T47D (cell line): Measurements from ENCODE around the gene SEMA4D.
"Not testable (repeated sequence)": the region's sequence is repeated elsewhere in the genome, so short reads cannot be mapped to it uniquely, and the experiment has no call there.

ENCODE experiments used
- DNase-seq, 2 experiments: peaks; one replicate each; pipeline versions ENCODE4 v3.0.0 to v3.0.0-alpha.2; 2011 to 2012; ENCODE audit warnings: low read depth in 1 of 2, low spot score in 1 of 2
- JUND ChIP-seq: IDR thresholded peaks from 2 replicates; pipeline ENCODE4 v1.6.1; 2012; ENCODE audit warnings: low read depth
- in situ Hi-C: cut with HindIII; loops from 2 replicates; pipeline ENCODE4 v1.10.0; 2016; ENCODE audit warnings: low sequenced_read_pairs, low pct_unique_long_range_greater_than_20kb

SEMA4D gene

DNA sequence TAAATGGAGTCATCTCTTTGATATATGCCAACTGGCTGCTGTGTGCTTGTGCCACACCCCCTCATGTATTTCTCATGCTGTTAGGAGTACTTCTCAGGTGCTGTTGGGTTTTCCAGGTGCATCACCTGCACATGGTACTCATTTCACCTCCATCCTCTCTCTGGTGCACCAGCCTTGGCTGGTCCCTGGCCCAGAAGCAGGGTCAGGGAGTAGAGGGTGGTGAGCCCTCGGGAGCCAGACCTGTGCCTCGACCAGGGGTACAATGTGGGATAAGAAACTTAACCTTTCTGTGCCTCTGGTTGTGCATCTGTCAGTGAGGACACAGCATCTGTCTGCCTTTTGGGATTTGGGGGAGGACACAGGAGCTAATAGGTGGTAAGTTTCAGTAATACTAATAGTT, 141.1 kb downstream of the SEMA4D start:
- DNase-seq: no peak
- in situ Hi-C loops: no loop called here
- no peak for TF ChIP-seq JUND

- in situ Hi-C loops: no loop called here
- TF ChIP-seq JUND: no peak
- DNase-seq: no peak
These were observed 143.4 kb downstream of the SEMA4D start for GRCh38 chr9:89354471-89354870.

GRCh38 chr9:89353989-89354388, 143.9 kb downstream of the SEMA4D start:
- TF ChIP-seq JUND: no peak
- no peak for DNase-seq
- in situ Hi-C loops: no loop called here

DNA sequence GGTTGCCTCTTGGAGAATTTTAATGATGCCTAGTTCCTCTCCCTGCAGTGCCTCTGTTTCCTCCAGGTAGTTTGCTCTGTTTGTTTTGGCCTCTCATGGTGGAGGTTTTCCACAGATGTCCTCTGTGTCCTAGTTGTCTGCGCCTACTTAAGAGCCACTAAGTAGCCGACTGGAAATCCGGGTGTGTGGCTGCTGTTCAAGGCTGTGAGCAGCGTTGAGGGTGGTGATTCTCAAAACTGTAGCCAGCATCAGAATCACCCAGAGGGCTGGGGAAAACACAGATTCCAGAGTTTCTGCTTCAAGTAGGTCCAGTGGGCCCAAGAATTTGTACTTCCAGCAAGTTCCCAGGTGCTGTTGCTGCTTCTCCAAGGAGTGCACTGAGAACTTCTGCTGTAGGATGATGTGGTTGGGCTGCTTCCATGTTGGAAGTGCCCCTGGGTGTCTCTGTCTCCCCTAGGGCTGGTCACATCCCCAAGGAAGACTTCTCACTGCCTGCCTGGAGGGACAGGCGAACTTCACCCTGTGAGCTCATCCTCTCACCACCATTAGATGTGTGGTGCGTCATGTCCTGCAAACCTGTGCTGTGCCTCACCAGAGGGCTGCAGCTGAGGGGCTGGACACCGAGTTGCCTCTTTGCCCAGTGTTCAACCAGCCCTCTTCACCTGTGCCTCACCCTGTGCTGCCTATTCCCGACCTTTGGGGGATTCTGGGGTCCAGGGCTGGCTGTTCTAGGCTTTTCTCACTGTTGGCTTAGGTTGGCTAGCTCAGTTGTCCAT, 144.9 kb downstream of the SEMA4D start:
- no peak for TF ChIP-seq JUND
- in situ Hi-C loops: no loop called here
- DNase-seq: no peak

DNA sequence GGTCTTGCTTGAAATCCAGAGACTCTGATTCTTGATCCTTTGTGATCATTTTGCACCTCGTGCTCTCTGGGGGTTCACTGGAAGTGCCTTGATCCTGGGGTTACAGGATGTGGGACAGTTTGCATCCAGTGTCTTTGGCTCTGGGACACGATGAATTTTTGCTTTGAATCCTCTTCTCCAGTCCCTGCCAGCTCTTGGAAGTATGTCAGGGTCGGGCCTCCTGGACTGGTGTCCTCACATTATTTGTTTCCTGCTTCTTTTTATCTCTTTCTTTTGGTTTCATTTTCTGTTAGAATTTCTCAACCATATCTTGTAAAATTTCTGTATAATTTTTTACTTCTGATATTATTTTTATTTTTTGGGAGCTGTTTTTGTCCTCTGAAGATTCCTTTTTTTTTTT, 145.5 kb downstream of the SEMA4D start:
- DNase-seq: no peak
- no peak for TF ChIP-seq JUND
- in situ Hi-C loops: no loop called here

DNA sequence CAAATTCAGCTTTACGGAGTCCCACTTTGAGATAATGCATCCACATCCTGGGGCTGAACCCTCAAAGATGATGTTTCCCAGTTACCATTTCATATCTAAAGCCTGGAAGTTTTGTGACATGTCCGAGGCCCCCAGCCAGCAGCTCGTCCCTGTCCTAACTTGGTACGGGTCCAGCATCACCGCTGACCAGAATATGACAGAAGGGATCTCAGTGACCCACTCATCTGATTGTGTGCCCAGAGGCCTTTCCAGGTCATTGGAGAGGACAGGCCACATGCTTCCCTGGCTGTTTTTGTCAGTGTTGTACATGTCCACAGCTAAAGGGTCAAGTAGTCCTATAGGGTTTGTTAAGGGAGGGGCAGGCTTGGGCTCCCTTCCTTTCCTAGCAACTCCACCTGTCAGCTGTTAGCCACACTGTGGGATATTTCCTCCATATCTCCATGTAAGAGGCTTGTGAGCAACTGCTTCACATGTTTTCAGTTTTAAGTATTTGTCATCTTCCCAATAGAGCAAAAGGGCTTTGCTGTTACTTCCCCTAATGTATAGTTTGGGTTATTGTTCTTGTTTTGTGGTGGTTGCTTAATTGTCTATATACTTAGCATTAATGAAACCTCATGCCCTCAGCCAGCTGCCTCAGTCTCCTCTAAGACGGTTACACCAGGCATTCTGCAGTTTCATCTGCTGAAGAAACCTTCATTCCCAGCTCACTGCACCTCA, 146.2 kb downstream of the SEMA4D start:
- DNase-seq: no peak
- in situ Hi-C loops: no loop called here
- TF ChIP-seq JUND: no peak

DNA sequence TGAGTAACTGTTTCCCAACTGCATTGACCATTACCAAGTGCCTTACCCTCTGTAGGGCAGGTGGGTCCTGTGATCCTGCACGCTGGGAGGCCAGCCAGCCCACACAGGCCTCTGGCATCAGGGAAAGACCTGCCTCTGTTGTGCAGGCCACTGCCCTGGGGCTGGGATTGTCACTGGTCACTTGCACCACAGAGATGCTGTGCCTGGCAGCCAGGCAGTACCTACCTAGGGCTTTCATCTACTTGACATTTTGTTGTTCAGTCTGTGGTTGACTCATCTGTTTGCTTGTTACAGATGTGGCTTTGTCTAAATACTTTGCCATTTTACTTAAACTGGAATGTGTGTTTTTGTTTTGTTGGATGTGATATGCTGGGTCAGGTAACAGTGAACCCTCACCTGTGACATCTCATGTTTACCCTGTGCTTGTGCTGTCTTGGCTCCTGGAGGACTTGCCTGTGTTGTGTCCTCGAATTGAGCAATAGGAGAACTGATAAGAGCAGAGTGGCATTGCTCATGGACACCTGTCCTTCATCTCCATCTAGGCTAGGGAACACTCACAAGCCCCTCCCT, 146.8 kb downstream of the SEMA4D start:
- no peak for TF ChIP-seq JUND
- in situ Hi-C loops: no loop called here
- no peak for DNase-seq

DNA sequence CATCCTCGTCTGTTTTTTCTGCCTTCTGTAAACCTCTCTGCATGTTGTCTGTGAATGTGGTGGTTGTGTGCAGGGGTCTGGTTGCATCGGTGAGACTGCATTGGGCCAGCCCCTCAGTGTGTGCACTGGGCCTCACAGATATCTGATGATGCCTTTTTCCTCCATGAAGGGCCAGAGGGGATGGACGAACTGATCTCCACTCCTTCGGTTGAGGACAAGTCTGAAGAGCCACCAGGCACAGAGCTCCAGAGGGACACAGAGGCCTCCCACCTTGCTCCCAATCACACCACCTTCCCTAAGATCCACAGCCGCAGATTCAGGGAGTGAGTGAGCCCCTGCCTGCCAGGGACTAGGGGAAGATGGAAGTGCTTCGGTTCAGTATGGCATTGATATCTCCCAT, 148.3 kb downstream of the SEMA4D start:
- DNase-seq: no peak
- in situ Hi-C loops: no loop called here
- no peak for TF ChIP-seq JUND

GRCh38 chr9:89347651-89348050, 150.3 kb downstream of the SEMA4D start:
- in situ Hi-C loops: no loop called here

GRCh38 chr9:89346696-89347095, 151.2 kb downstream of the SEMA4D start:
- DNase-seq: no peak
- in situ Hi-C loops: no loop called here
- no peak for TF ChIP-seq JUND

More at GRCh38 chr9:89347651-89348050, 150.3 kb downstream of the SEMA4D start:
- DNase-seq: no peak
- no peak for TF ChIP-seq JUND

- no peak for DNase-seq
- no peak for TF ChIP-seq JUND
- in situ Hi-C loops: no loop called here
These were observed 152.4 kb downstream of the SEMA4D start for GRCh38 chr9:89345476-89345875.

DNA sequence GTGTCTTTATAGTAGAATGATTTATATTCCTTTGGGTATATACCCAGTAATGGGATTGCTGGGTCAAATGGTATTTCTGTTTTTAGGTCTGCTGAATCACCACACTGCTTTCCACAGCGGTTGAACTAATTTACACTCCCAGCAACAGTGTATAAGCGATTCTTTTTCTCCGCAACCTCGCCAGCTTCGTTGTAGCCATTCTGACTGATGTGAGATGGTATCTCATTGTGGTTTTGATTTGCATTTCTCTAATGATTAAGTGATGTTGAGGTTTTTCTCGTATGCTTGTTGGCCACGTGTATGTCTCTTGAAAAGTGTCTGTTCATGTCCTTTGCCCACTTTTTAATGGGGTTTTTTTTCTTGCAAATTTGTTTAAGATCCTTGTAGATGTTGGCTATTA, 154.1 kb downstream of the SEMA4D start:
- DNase-seq, in situ Hi-C loops: not testable (repeated sequence)

GRCh38 chr9:89342948-89343347, 155.0 kb downstream of the SEMA4D start:
- in situ Hi-C loops: no loop called here
- no peak for DNase-seq
- no peak for TF ChIP-seq JUND
